HepG2 (cell line): ENCODE measurements around the gene MTCH2. TPM values are rescaled to one million over a fixed set of nuclear protein-coding genes. Genes with fewer than 3 reads are reported as not detected.

ENCODE experiments used
- ARNTL ChIP-seq: sonication (generic); formaldehyde crosslinking; IDR thresholded peaks from 2 replicates; pipeline ENCODE4 v1.4.0; 2020; ENCODE audit warnings: mild to moderate bottlenecking, missing genetic modification reagents
- E2F1 ChIP-seq: sonication (generic); formaldehyde crosslinking; IDR thresholded peaks from 2 replicates; pipeline ENCODE4 v1.5.0; 2020; ENCODE audit warnings: missing genetic modification reagents
- GATA4 ChIP-seq: sonication (generic); IDR thresholded peaks from 2 replicates; pipeline ENCODE4 v1.6.1; 2016; ENCODE audit warnings: antibody characterized with exemption, low read depth, borderline replicate concordance
- KAT7 ChIP-seq: IDR thresholded peaks from 2 replicates; pipeline ENCODE4 v1.6.1; 2018; ENCODE audit warnings: borderline replicate concordance, missing compliant biosample characterization
- LBX2 ChIP-seq: sonication (generic); formaldehyde crosslinking; IDR thresholded peaks from 2 replicates; pipeline ENCODE4 v1.5.0; 2020; ENCODE audit warnings: missing genetic modification reagents, mild to moderate bottlenecking, borderline replicate concordance
- NFKBIZ ChIP-seq: IDR thresholded peaks from 2 replicates; pipeline ENCODE4 v1.6.1; 2018; ENCODE audit warnings: missing genetic modification reagents, missing compliant biosample characterization
- PITX1 ChIP-seq: sonication (generic); formaldehyde crosslinking; IDR thresholded peaks from 2 replicates; pipeline ENCODE4 v1.5.1; 2020; ENCODE audit warnings: mild to moderate bottlenecking, missing genetic modification reagents
- PLRG1 ChIP-seq: fragments of 450-650 bp; conservative IDR thresholded peaks from 2 replicates; pipeline ENCODE4 v1.6.1; 2016
- REST ChIP-seq, 2 experiments: IDR thresholded peaks; 2 replicates each; pipeline ENCODE4 v1.6.1; 2011 to 2012; ENCODE audit warnings: low read length in 2 of 2, borderline replicate concordance in 1 of 2, low read depth in 1 of 2, mild to moderate bottlenecking in 1 of 2, moderate library complexity in 1 of 2
- SMAD9 ChIP-seq: sonication (generic); formaldehyde crosslinking; IDR thresholded peaks from 2 replicates; pipeline ENCODE4 v1.5.1; 2020; ENCODE audit warnings: mild to moderate bottlenecking, missing genetic modification reagents
- SNAPC2 ChIP-seq: sonication (generic); formaldehyde crosslinking; IDR thresholded peaks from 2 replicates; pipeline ENCODE4 v1.8.1; 2022; ENCODE audit warnings: mild to moderate bottlenecking, missing genetic modification reagents
- TCF12 ChIP-seq, 2 experiments: fragments of 450-650 bp in 1 of 2; sonication (generic) in 1 of 2; formaldehyde crosslinking in 1 of 2; IDR thresholded peaks; 2 replicates each; pipeline versions ENCODE4 v1.6.1 to v1.8.0; 2017 to 2022; ENCODE audit warnings: antibody characterized with exemption in 1 of 2, mild to moderate bottlenecking in 1 of 2, missing genetic modification reagents in 1 of 2, moderate library complexity in 1 of 2
- XRCC5 ChIP-seq: fragments of 200-400 bp; formaldehyde crosslinking; optimal IDR thresholded peaks from 2 replicates; pipeline ENCODE3; 2017; ENCODE audit warnings: mild to moderate bottlenecking, low read length
- YEATS4 ChIP-seq: sonication (generic); formaldehyde crosslinking; IDR thresholded peaks from 2 replicates; pipeline ENCODE4 v1.4.0; 2020; ENCODE audit warnings: missing genetic modification reagents, borderline replicate concordance
- ZBTB44 ChIP-seq: sonication (generic); formaldehyde crosslinking; IDR thresholded peaks from 2 replicates; pipeline ENCODE4 v1.4.0; 2020; ENCODE audit warnings: missing genetic modification reagents
- ZFY ChIP-seq: sonication (generic); formaldehyde crosslinking; IDR thresholded peaks from 2 replicates; pipeline ENCODE4 v1.4.0; 2020; ENCODE audit warnings: missing genetic modification reagents
- ZNF331 ChIP-seq: sonication (generic); formaldehyde crosslinking; IDR thresholded peaks from 2 replicates; pipeline ENCODE4 v1.4.0; 2020; ENCODE audit warnings: missing genetic modification reagents
- ZNF564 ChIP-seq: sonication (generic); formaldehyde crosslinking; IDR thresholded peaks from 2 replicates; pipeline ENCODE4 v1.8.1; 2023; ENCODE audit warnings: mild to moderate bottlenecking, missing genetic modification reagents
- ZNF652 ChIP-seq: IDR thresholded peaks from 2 replicates; pipeline ENCODE4 v1.6.1; 2016; ENCODE audit warnings: low read depth, borderline replicate concordance
- ZNF782 ChIP-seq: sonication (generic); formaldehyde crosslinking; IDR thresholded peaks from 2 replicates; pipeline ENCODE4 v1.4.0; 2020; ENCODE audit warnings: missing genetic modification reagents, mild to moderate bottlenecking, borderline replicate concordance
- polyA plus RNA-seq, 8 experiments: library from polyadenylated mRNA; depleted of rRNA in 3 of 8; stranded (reverse) in 7 of 8; unstranded in 1 of 8; fragments of >200 nt; fragmentation: Illumina TruSeq in 4 of 8; extraction: Trizol in 4 of 8; gene quantifications; 2 replicates each; pipeline versions ENCODE4 v1.2.1 to v1.2.3, GENCODE V29; 2011 to 2016; ENCODE audit warnings: low read depth in 4 of 8, missing spikeins in 1 of 8, mixed read lengths in 1 of 8; ENCODE audit not compliant: insufficient read depth in 1 of 8
- total RNA-seq, 5 experiments: library from RNA; depleted of rRNA; stranded (reverse); fragments of >200 nt; fragmentation: Illumina TruSeq; extraction: Trizol; gene quantifications; 2 replicates each; pipeline ENCODE4 v1.2.3, GENCODE V29; 2016; ENCODE audit warnings: low read depth in 1 of 5
- TF ChIP-seq, protein P1 (sequence below): sonication (generic); formaldehyde crosslinking; IDR thresholded peaks from 2 replicates; pipeline ENCODE4 v1.4.0; 2020; ENCODE audit warnings: low read depth, mild to moderate bottlenecking, missing genetic modification reagents

Gene MTCH2
- total and polyA plus RNA-seq, 2 of the 13 experiments (the other 11 are each of a cell fraction or from before 2014, with no cell fraction given) = 112 to 272 TPM

DNA sequence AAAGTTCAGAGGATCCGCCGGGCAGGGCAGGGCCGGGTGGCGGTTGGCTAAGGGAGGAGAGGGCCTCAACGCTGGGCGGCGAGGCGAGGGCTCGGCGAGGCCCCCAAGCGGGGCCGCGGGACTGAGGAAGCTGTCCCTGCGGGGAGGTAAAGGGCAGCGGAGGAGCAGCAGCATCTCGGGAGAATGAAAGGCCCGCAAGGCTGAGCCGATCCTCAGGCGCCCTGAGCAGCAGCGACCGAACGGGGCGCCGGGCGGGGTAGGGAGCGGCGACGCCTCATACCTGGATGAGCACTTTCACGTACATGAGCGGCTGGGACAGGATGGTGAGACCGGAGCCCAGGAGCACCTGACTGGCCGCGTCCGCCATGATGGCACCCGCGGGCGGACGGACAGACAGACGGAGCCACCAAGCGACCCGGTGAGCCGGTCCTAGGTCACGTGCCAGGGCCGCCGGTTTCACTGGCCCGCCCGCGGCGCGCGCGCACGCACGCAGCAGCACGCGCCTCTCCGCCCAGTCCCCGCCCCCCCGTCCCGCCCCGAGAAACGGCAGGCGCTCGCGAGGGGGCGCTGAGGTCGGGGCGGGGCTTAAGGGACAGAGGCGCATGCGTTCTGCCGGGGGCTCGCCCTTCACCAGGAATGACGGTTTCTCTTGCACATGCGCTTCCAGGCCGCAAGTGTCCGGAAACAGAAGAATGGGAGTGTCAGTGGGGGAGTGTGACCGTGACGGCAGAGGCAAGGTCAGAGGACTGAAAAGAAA, at the start of gene MTCH2 (continued):
- TF ChIP-seq TCF12 (IDR thresholded peaks at IDR 0.05) (no peak), TCF12 (CRISPR knock-in tag; IDR thresholded peaks at IDR 0.05) (no peak; the same call in 1 of the 2 replicates), PITX1 (0 out of 2 replicates have a peak, but pooled peaks have one; percentile 45), REST (IDR thresholded peaks at IDR 0.05; ENCODE audit: borderline replicate concordance in 1 of 2, low read depth in 1 of 2, low read length in 2 of 2) (peak in 1 of 2 experiments; percentile 57; a peak in 2 of 4 replicates), LBX2 (CRISPR knock-in tag) (peak; percentile 70; the same call in 1 of the 2 replicates), ZNF331 (peak; percentile 44; the same call in 1 of the 2 replicates), SNAPC2 (CRISPR knock-in tag) (peak; percentile 72), SMAD9 (CRISPR knock-in tag) (0 out of 2 replicates have a peak, but pooled peaks have one; percentile 52), ZNF652 (CRISPR knock-in tag) (no peak), ZFY (CRISPR knock-in tag) (peak; percentile 93), KAT7 (peak; percentile 91; the same call in 1 of the 2 replicates), YEATS4 (CRISPR knock-in tag) (peak; percentile 90), ZNF782 (CRISPR knock-in tag) (peak; percentile 74), XRCC5 (peak; percentile 60), ZNF564 (CRISPR knock-in tag) (peak; percentile 80; the same call in 1 of the 2 replicates), ZBTB44 (CRISPR knock-in tag) (peak; percentile 30; the same call in 1 of the 2 replicates), PLRG1 (no peak), NFKBIZ (CRISPR knock-in tag) (peak; percentile 62; the same call in 1 of the 2 replicates), ARNTL (CRISPR knock-in tag) (peak; percentile 97), GATA4 (peak; percentile 48), E2F1 (CRISPR knock-in tag) (peak; percentile 86)
- TF ChIP-seq, protein P1, sequence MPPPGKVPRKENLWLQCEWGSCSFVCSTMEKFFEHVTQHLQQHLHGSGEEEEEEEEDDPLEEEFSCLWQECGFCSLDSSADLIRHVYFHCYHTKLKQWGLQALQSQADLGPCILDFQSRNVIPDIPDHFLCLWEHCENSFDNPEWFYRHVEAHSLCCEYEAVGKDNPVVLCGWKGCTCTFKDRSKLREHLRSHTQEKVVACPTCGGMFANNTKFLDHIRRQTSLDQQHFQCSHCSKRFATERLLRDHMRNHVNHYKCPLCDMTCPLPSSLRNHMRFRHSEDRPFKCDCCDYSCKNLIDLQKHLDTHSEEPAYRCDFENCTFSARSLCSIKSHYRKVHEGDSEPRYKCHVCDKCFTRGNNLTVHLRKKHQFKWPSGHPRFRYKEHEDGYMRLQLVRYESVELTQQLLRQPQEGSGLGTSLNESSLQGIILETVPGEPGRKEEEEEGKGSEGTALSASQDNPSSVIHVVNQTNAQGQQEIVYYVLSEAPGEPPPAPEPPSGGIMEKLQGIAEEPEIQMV = peak; percentile 61; the same call in 1 of the 2 replicates
